ENCODE measurements around the gene DOLK. TPM values are rescaled to one million over a fixed set of nuclear protein-coding genes. Genes with fewer than 3 reads are reported as not detected.

The DOLK gene
- total and polyA plus RNA-seq, 10 of the 15 experiments (the other 5 are each of a cell fraction or from before 2014, with no cell fraction given): 1.9 to 18.2 (median 9.1) TPM

- in situ Hi-C loops (cut with MboI) (no loop called here), intact Hi-C loops (cut with micrococcal nuclease; ENCODE audit: unreplicated experiment) (no loop called here)
- no peak overlapping the region for H3K4me3 ChIP-seq
- RAD21 ChIA-PET (ENCODE audit: unreplicated experiment): no interaction called here
- no peaks in the 10 kb centered on the region for H3K4me1 ChIP-seq (ENCODE audit: control insufficient read depth, insufficient read depth, low read length)
- H3K27me3 ChIP-seq (replicated peaks in 1 of 2; ENCODE audit: control insufficient read depth in 2 of 2, insufficient read depth in 2 of 2, low read length in 1 of 2): no peaks in the 10 kb centered on the region
- no peaks in the 10 kb centered on the region for H4K20me1 ChIP-seq (ENCODE audit: control insufficient read depth, insufficient read depth)
- no TSS peak for BruUV-seq (replicated peaks)
- H2AFZ ChIP-seq (ENCODE audit: control insufficient read depth, low read depth, low read length): no peak overlapping the region
- POLR2A ChIA-PET: no interaction called here
- WGBS (ENCODE audit: insufficient coverage, insufficient replicate concordance, low lambda C conversion rate, missing lambda C conversion rate): 89% methylated on average over 23 of the region's 23 CpGs
- ATAC-seq: no peak
- no peak for DNase-seq (ENCODE audit: low read depth, low spot score)
- no peaks in the 10 kb centered on the region for H3K79me2 ChIP-seq (ENCODE audit: control insufficient read depth, insufficient read depth, low read length)
- H3K9me3 ChIP-seq (replicated peaks; ENCODE audit: control insufficient read depth, insufficient read depth, low read length): no peaks in the 10 kb centered on the region
- H3K36me3 ChIP-seq (ENCODE audit: control insufficient read depth in 2 of 2, insufficient read depth in 2 of 2, low read length in 1 of 2): peaks cover 3 to 18% of the 10 kb centered on the region in 2 experiments; a peak in 3 of 4 replicates
- SMC1A ChIA-PET (ENCODE audit: uncharacterized antibody, unreplicated experiment): no interaction called here
- FAIRE-seq: no peak
- CTCF ChIA-PET: no interaction called here
- H3K4me2 ChIP-seq (ENCODE audit: control insufficient read depth, insufficient read depth): no peak overlapping the region
- H3K9ac ChIP-seq (ENCODE audit: control insufficient read depth, insufficient read depth, low read length): no peak overlapping the region
- no peak overlapping the region for H3K27ac ChIP-seq (ENCODE audit: control insufficient read depth, insufficient read depth)
- TF ChIP-seq EZH2 (IDR thresholded peaks at IDR 0.05; ENCODE audit: borderline replicate concordance, control insufficient read depth, low read depth, low read length): no peak
- TF ChIP-seq MTA2 (IDR thresholded peaks at IDR 0.05; ENCODE audit: low read depth): no peak
- TF ChIP-seq CHD1 (IDR thresholded peaks at IDR 0.05; ENCODE audit: low read depth, low read length): no peak
- TF ChIP-seq PAX8 (IDR thresholded peaks at IDR 0.05): no peak
- no peak for TF ChIP-seq CEBPB (IDR thresholded peaks at IDR 0.05; ENCODE audit: borderline replicate concordance in 1 of 2, low read depth in 2 of 2, low read length in 2 of 2)
- TF ChIP-seq BHLHE40 (IDR thresholded peaks at IDR 0.05; ENCODE audit: borderline replicate concordance in 1 of 2, low read depth in 2 of 2, low read length in 1 of 2): no peak
- TF ChIP-seq EP300 (IDR thresholded peaks at IDR 0.05; ENCODE audit: borderline replicate concordance in 1 of 2, control insufficient read depth in 1 of 2, low read depth in 2 of 2, low read length in 2 of 2): no peak
- no peak for TF ChIP-seq ZNF622 (IDR thresholded peaks at IDR 0.05)
- no peak for TF ChIP-seq JUNB (IDR thresholded peaks at IDR 0.05)
- no peak for TF ChIP-seq MXI1 (IDR thresholded peaks at IDR 0.05; ENCODE audit: low read depth, low read length)
- TF ChIP-seq, protein P1, sequence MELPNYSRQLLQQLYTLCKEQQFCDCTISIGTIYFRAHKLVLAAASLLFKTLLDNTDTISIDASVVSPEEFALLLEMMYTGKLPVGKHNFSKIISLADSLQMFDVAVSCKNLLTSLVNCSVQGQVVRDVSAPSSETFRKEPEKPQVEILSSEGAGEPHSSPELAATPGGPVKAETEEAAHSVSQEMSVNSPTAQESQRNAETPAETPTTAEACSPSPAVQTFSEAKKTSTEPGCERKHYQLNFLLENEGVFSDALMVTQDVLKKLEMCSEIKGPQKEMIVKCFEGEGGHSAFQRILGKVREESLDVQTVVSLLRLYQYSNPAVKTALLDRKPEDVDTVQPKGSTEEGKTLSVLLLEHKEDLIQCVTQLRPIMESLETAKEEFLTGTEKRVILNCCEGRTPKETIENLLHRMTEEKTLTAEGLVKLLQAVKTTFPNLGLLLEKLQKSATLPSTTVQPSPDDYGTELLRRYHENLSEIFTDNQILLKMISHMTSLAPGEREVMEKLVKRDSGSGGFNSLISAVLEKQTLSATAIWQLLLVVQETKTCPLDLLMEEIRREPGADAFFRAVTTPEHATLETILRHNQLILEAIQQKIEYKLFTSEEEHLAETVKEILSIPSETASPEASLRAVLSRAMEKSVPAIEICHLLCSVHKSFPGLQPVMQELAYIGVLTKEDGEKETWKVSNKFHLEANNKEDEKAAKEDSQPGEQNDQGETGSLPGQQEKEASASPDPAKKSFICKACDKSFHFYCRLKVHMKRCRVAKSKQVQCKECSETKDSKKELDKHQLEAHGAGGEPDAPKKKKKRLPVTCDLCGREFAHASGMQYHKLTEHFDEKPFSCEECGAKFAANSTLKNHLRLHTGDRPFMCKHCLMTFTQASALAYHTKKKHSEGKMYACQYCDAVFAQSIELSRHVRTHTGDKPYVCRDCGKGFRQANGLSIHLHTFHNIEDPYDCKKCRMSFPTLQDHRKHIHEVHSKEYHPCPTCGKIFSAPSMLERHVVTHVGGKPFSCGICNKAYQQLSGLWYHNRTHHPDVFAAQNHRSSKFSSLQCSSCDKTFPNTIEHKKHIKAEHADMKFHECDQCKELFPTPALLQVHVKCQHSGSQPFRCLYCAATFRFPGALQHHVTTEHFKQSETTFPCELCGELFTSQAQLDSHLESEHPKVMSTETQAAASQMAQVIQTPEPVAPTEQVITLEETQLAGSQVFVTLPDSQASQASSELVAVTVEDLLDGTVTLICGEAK (IDR thresholded peaks at IDR 0.05; ENCODE audit: borderline replicate concordance): no peak
- TF ChIP-seq, protein P2, sequence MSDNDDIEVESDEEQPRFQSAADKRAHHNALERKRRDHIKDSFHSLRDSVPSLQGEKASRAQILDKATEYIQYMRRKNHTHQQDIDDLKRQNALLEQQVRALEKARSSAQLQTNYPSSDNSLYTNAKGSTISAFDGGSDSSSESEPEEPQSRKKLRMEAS (IDR thresholded peaks at IDR 0.05; ENCODE audit: low read depth, low read length): no peak
- no peak for TF ChIP-seq SMARCA5 (IDR thresholded peaks at IDR 0.05)
- TF ChIP-seq, protein P3, sequence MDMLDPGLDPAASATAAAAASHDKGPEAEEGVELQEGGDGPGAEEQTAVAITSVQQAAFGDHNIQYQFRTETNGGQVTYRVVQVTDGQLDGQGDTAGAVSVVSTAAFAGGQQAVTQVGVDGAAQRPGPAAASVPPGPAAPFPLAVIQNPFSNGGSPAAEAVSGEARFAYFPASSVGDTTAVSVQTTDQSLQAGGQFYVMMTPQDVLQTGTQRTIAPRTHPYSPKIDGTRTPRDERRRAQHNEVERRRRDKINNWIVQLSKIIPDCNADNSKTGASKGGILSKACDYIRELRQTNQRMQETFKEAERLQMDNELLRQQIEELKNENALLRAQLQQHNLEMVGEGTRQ (IDR thresholded peaks at IDR 0.05; ENCODE audit: borderline replicate concordance, low read depth, low read length): no peak
- TF ChIP-seq, protein P4, sequence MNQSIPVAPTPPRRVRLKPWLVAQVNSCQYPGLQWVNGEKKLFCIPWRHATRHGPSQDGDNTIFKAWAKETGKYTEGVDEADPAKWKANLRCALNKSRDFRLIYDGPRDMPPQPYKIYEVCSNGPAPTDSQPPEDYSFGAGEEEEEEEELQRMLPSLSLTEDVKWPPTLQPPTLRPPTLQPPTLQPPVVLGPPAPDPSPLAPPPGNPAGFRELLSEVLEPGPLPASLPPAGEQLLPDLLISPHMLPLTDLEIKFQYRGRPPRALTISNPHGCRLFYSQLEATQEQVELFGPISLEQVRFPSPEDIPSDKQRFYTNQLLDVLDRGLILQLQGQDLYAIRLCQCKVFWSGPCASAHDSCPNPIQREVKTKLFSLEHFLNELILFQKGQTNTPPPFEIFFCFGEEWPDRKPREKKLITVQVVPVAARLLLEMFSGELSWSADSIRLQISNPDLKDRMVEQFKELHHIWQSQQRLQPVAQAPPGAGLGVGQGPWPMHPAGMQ (IDR thresholded peaks at IDR 0.05; ENCODE audit: borderline replicate concordance): no peak
- no peak for TF ChIP-seq POLR2A (IDR thresholded peaks at IDR 0.05; ENCODE audit: low read depth, low read length)
- TF ChIP-seq EGR1 (IDR thresholded peaks at IDR 0.05; ENCODE audit: borderline replicate concordance in 1 of 2, low read depth in 2 of 2, low read length in 2 of 2): no peak
- no peak for TF ChIP-seq RAD21 (IDR thresholded peaks at IDR 0.05; ENCODE audit: insufficient read depth, low read depth, low read length)
These were observed 33.2 kb downstream of the DOLK start for GRCh38 chr9:128913995-128914772.
